ENCODE data around the gene SOX12. TPM values are rescaled to one million over a fixed set of nuclear protein-coding genes. Genes with fewer than 3 reads are reported as not detected.
A peak's percentile ranks its signal among the peaks of the same experiment; 100 is the strongest.

SOX12 gene
- total and polyA plus RNA-seq, 3 donors from 2014 or later: 13.4 to 23.8 (median 19.2) TPM

GRCh38 chr20:278181-278580, 47.2 kb upstream of the SOX12 start:
- Histone ChIP-seq H3K27me3 (no peaks in the 10 kb centered on the region), H3K36me3 (ENCODE audit: low read depth, missing control alignments) (no peaks in the 10 kb centered on the region), H3K4me1 (no peaks in the 10 kb centered on the region), H3K27ac (no peak overlapping the region), H3K9me3 (no peaks in the 10 kb centered on the region), H3K4me3 (no peak overlapping the region)
- peak; percentile 15 for DNase-seq
- intact Hi-C loops (cut with DNase I; ENCODE audit: low total_unique reads): loop anchor here (10.0 kb wide), 1 partner anchor 47 kb away; the partner anchor contains the start of gene SOX12
- no peak for TF ChIP-seq CTCF (IDR thresholded peaks at IDR 0.05)
- no peak for TF ChIP-seq POLR2A (IDR thresholded peaks at IDR 0.05)
- WGBS, 2 donors: 37 to 73% methylated on average over 5 of the region's 5 CpGs

GRCh38 chr20:278607-279571, 46.5 kb upstream of the SOX12 start:
- no peaks in the 10 kb centered on the region for H3K9me3 ChIP-seq
- peaks cover 4% of the 10 kb centered on the region for H3K4me1 ChIP-seq
- no peaks in the 10 kb centered on the region for H3K36me3 ChIP-seq (ENCODE audit: low read depth, missing control alignments)
- 22 to 62% methylated on average over 15 to 64 of the region's 88 CpGs for WGBS, 2 donors
- peak overlapping the region in 1 of 2 donors; percentile 37 for H3K27ac ChIP-seq
- DNase-seq: peak; percentile 26
- TF ChIP-seq CTCF (IDR thresholded peaks at IDR 0.05): no peak
- no peak for TF ChIP-seq POLR2A (IDR thresholded peaks at IDR 0.05)
- H3K4me3 ChIP-seq: peak overlapping the region; percentile 29 to 47
- intact Hi-C loops (cut with DNase I; ENCODE audit: low total_unique reads): loop anchor here (10.0 kb wide), 1 partner anchor 46 kb away; the partner anchor contains the start of gene SOX12
- no peaks in the 10 kb centered on the region for H3K27me3 ChIP-seq

GRCh38 chr20:284172-284571, 41.2 kb upstream of the SOX12 start:
- Histone ChIP-seq H3K36me3 (ENCODE audit: low read depth, missing control alignments) (no peaks in the 10 kb centered on the region), H3K27me3 (no peaks in the 10 kb centered on the region), H3K9me3 (no peaks in the 10 kb centered on the region), H3K4me1 (peaks cover 4% of the 10 kb centered on the region), H3K4me3 (no peak overlapping the region), H3K27ac (peak overlapping the region in 1 of 2 donors; percentile 1)
- TF ChIP-seq CTCF (IDR thresholded peaks at IDR 0.05): no peak
- no peak for TF ChIP-seq POLR2A (IDR thresholded peaks at IDR 0.05)
- no peak for DNase-seq
- intact Hi-C loops (cut with DNase I; ENCODE audit: low total_unique reads): no loop called here
- WGBS, 2 donors: 62 to 79% methylated on average over 3 of the region's 3 CpGs

GRCh38 chr20:286508-286907, 38.8 kb upstream of the SOX12 start:
- Histone ChIP-seq H3K27me3 (no peaks in the 10 kb centered on the region), H3K27ac (no peak overlapping the region), H3K4me1 (peaks cover 17% of the 10 kb centered on the region), H3K4me3 (no peak overlapping the region), H3K9me3 (no peaks in the 10 kb centered on the region), H3K36me3 (ENCODE audit: low read depth, missing control alignments) (no peaks in the 10 kb centered on the region)
- no peak for TF ChIP-seq POLR2A (IDR thresholded peaks at IDR 0.05)
- intact Hi-C loops (cut with DNase I; ENCODE audit: low total_unique reads): no loop called here
- no peak for DNase-seq
- 79 to 86% methylated on average over 2 of the region's 2 CpGs for WGBS, 2 donors

- 93 to 95% methylated on average over 3 of the region's 3 CpGs for WGBS, 2 donors
- intact Hi-C loops (cut with DNase I; ENCODE audit: low total_unique reads): no loop called here
- Histone ChIP-seq H3K4me1 (peaks cover 15% of the 10 kb centered on the region), H3K4me3 (no peak overlapping the region), H3K27me3 (no peaks in the 10 kb centered on the region), H3K36me3 (ENCODE audit: low read depth, missing control alignments) (no peaks in the 10 kb centered on the region), H3K27ac (peak overlapping the region in 1 of 2 donors; percentile 54), H3K9me3 (no peaks in the 10 kb centered on the region)
- TF ChIP-seq CTCF (IDR thresholded peaks at IDR 0.05) (no peak), POLR2A (IDR thresholded peaks at IDR 0.05) (no peak)
- DNase-seq: no peak
Measured at GRCh38 chr20:288956-289692, 36.2 kb upstream of the SOX12 start.

Data from testis (tissue), 3 donors.